Neural cell (in vitro differentiated cells): Measurements from ENCODE around the gene CBX8.

Source experiments
- CTCF ChIP-seq: fragments of 450-650 bp; IDR thresholded peaks from 2 replicates; pipeline ENCODE4 v1.5.1; 2014; ENCODE audit warnings: antibody characterized with exemption, mild to moderate bottlenecking, moderate library complexity; ENCODE audit not compliant: poor library complexity, severe bottlenecking
- EZH2 ChIP-seq: fragments of 200-600, 300-800 bp; shearing (Covaris generic), sonication (generic); IDR thresholded peaks from 2 replicates; pipeline ENCODE4 v1.6.1; 2014; ENCODE audit warnings: antibody characterized with exemption, low read length, borderline replicate concordance, mild to moderate bottlenecking; ENCODE audit not compliant: insufficient read depth, poor library complexity, severe bottlenecking
- TF ChIP-seq, protein P1 (sequence below): IDR thresholded peaks from 2 replicates; pipeline ENCODE4 v1.6.1; 2012; ENCODE audit warnings: borderline replicate concordance

GRCh38 chr17:79749156-79749815, 47.6 kb downstream of the CBX8 start:
- TF ChIP-seq, protein P1, sequence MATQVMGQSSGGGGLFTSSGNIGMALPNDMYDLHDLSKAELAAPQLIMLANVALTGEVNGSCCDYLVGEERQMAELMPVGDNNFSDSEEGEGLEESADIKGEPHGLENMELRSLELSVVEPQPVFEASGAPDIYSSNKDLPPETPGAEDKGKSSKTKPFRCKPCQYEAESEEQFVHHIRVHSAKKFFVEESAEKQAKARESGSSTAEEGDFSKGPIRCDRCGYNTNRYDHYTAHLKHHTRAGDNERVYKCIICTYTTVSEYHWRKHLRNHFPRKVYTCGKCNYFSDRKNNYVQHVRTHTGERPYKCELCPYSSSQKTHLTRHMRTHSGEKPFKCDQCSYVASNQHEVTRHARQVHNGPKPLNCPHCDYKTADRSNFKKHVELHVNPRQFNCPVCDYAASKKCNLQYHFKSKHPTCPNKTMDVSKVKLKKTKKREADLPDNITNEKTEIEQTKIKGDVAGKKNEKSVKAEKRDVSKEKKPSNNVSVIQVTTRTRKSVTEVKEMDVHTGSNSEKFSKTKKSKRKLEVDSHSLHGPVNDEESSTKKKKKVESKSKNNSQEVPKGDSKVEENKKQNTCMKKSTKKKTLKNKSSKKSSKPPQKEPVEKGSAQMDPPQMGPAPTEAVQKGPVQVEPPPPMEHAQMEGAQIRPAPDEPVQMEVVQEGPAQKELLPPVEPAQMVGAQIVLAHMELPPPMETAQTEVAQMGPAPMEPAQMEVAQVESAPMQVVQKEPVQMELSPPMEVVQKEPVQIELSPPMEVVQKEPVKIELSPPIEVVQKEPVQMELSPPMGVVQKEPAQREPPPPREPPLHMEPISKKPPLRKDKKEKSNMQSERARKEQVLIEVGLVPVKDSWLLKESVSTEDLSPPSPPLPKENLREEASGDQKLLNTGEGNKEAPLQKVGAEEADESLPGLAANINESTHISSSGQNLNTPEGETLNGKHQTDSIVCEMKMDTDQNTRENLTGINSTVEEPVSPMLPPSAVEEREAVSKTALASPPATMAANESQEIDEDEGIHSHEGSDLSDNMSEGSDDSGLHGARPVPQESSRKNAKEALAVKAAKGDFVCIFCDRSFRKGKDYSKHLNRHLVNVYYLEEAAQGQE, result no peak
- TF ChIP-seq CTCF, result no peak
- no peak for TF ChIP-seq EZH2
